OCI-LY3 (cell line): ENCODE data around the gene IL17RB.

Experiments used
- EZH2phosphoT487 ChIP-seq: fragments of 200-600 bp; shearing (Covaris generic); IDR thresholded peaks from 2 replicates; pipeline ENCODE4 v1.6.1; 2018; ENCODE audit warnings: antibody characterized with exemption, mixed run types, low read depth
- TF ChIP-seq, protein P1 (sequence below): fragments of 200-600, 300-600 bp; sonication (generic); IDR thresholded peaks from 2 replicates; pipeline ENCODE4 v1.5.1; 2014; ENCODE audit warnings: antibody characterized with exemption, low read length, low read depth

- TF ChIP-seq, protein P1, sequence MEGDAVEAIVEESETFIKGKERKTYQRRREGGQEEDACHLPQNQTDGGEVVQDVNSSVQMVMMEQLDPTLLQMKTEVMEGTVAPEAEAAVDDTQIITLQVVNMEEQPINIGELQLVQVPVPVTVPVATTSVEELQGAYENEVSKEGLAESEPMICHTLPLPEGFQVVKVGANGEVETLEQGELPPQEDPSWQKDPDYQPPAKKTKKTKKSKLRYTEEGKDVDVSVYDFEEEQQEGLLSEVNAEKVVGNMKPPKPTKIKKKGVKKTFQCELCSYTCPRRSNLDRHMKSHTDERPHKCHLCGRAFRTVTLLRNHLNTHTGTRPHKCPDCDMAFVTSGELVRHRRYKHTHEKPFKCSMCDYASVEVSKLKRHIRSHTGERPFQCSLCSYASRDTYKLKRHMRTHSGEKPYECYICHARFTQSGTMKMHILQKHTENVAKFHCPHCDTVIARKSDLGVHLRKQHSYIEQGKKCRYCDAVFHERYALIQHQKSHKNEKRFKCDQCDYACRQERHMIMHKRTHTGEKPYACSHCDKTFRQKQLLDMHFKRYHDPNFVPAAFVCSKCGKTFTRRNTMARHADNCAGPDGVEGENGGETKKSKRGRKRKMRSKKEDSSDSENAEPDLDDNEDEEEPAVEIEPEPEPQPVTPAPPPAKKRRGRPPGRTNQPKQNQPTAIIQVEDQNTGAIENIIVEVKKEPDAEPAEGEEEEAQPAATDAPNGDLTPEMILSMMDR = no peak
- TF ChIP-seq EZH2phosphoT487 = no peak
Measured at GRCh38 chr3:53844262-53845102, 1.9 kb upstream of the IL17RB start.
